ENCODE measurements around the gene CES1.
"Not testable (repeated sequence)": the region's sequence is repeated elsewhere in the genome, so short reads cannot be mapped to it uniquely, and the experiment has no call there.

CES1 gene

DNA sequence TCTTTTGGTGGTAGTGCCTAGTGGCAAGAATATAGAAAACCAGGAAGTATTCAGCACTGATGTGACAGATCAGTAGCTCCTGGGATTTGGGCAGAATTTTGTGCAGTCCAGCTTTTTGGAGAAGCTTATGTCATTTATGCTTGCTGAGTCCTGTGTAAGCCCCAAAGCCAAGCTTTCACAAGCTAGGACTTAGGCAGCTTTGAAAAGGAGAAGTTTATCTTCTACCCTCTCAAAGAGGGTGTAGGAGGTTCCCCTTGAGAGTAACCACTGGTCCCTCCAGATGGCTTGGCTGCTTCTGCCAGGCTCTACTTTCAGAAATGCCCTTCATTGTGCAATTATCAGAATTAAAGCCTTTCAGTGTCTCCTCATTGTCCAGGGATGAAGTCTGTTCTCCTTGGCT, 78.8 kb downstream of the CES1 start:
- H3K9me3 ChIP-seq (ENCODE audit: control insufficient read depth, insufficient read depth, low read length), result peaks cover 15% of the 10 kb centered on the region; the same call in 1 of the 2 replicates
- no peaks in the 10 kb centered on the region for H3K36me3 ChIP-seq (ENCODE audit: control insufficient read depth, low read length)
- no peak overlapping the region for H3K4me2 ChIP-seq (ENCODE audit: low read length)
- H3K27ac ChIP-seq (ENCODE audit: low read depth, low read length), result no peak overlapping the region
- no peaks in the 10 kb centered on the region for H3K4me1 ChIP-seq (ENCODE audit: control insufficient read depth, low read length)
- H3K4me3 ChIP-seq (ENCODE audit: low read length), result no peak overlapping the region
- H3K79me2 ChIP-seq (ENCODE audit: control insufficient read depth, low read length), result no peaks in the 10 kb centered on the region
- H3K27me3 ChIP-seq (ENCODE audit: control insufficient read depth, low read length), result no peaks in the 10 kb centered on the region
- no peaks in the 10 kb centered on the region for H3F3A ChIP-seq (ENCODE audit: control insufficient read depth, insufficient read depth)
- no peaks in the 10 kb centered on the region for H4K20me1 ChIP-seq (ENCODE audit: control insufficient read depth, insufficient read depth, low read depth, low read length)
- TF ChIP-seq EZH2phosphoT487 (IDR thresholded peaks at IDR 0.05; ENCODE audit: borderline replicate concordance, low read length) (no peak), CTCF (IDR thresholded peaks at IDR 0.05; ENCODE audit: low read depth, low read length, poor library complexity, severe bottlenecking) (no peak)
- H3K9me2 ChIP-seq (replicated peaks; ENCODE audit: control insufficient read depth, low read length), result no peaks in the 10 kb centered on the region

DNA sequence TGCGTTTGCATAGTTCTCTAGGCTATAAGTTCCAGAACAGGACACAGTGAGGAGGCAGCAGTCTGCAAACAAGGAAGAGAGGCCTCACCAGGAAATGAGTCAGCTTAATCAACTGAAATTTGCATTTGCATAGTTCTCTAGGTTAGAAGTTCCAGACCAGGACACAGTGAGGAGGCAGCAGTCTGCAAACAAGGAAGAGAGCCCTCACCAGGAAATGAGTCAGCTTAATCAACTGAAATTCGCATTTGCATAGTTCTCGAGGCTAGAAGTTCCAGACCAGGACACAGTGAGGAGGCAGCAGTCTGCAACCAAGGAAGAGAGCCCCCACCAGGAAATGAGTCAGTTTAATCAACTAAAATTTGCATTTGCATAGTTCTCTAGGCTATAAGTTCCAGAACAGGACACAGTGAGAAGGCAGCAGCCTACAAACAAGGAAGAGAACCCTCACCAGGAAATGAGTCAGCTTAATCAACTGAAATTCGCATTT, 79.7 kb downstream of the CES1 start:
- H3K4me2 ChIP-seq (ENCODE audit: low read length); H3K27ac ChIP-seq (ENCODE audit: low read depth, low read length); H3K4me1 ChIP-seq (ENCODE audit: control insufficient read depth, low read length): not testable (repeated sequence)

More for the DNA sequence above, 79.7 kb downstream of the CES1 start:
- not testable (repeated sequence) for H3K36me3 ChIP-seq (ENCODE audit: control insufficient read depth, low read length); H3K27me3 ChIP-seq (ENCODE audit: control insufficient read depth, low read length); H3K79me2 ChIP-seq (ENCODE audit: control insufficient read depth, low read length); H3K9me2 ChIP-seq (replicated peaks; ENCODE audit: control insufficient read depth, low read length); H3F3A ChIP-seq (ENCODE audit: control insufficient read depth, insufficient read depth); H4K20me1 ChIP-seq (ENCODE audit: control insufficient read depth, insufficient read depth, low read depth, low read length); H3K4me3 ChIP-seq (ENCODE audit: low read length)
- H3K9me3 ChIP-seq (ENCODE audit: control insufficient read depth, insufficient read depth, low read length), result peaks cover 15% of the 10 kb centered on the region; the same call in 1 of the 2 replicates
